Vagina (tissue), 2 donors: Measurements from ENCODE around the gene ADCY7. TPM values are rescaled to one million over a fixed set of nuclear protein-coding genes. Genes with fewer than 3 reads are reported as not detected.

Experiments
- DNase-seq, 2 donors: peaks; one replicate each; pipeline ENCODE4 v3.0.0-alpha.2; 2017; ENCODE audit errors: extremely low spot score in 2 of 2
- H3K27ac ChIP-seq: fragments of 200-600 bp; sonication (generic); one replicate; pipeline ENCODE4 v1.5.1; 2019
- H3K27me3 ChIP-seq: fragments of 200-600 bp; sonication (generic); one replicate; pipeline ENCODE4 v1.5.1; 2019
- H3K36me3 ChIP-seq, 2 donors: fragments of 200-600 bp; sonication (generic); one replicate each; pipeline ENCODE4 v1.5.1; 2017 to 2019
- H3K4me1 ChIP-seq: fragments of 200-600 bp; sonication (generic); one replicate; pipeline ENCODE4 v1.5.1; 2019
- H3K4me3 ChIP-seq, 2 donors: fragments of 200-600 bp; sonication (generic); 1 replicate in 1 of 2; 2 replicates in 1 of 2; pipeline ENCODE4 v1.5.1; 2016 to 2019
- H3K9me3 ChIP-seq: fragments of 200-600 bp; sonication (generic); one replicate; pipeline ENCODE4 v1.5.1; 2019
- POLR2A ChIP-seq, 2 donors: fragments of 450-650 bp; IDR thresholded peaks; one replicate each; pipeline ENCODE4 v1.6.1; 2017; ENCODE audit warnings: antibody characterized with exemption in 2 of 2, mild to moderate bottlenecking in 2 of 2, moderate library complexity in 2 of 2
- POLR2AphosphoS5 ChIP-seq, 2 donors: sonication (generic); formaldehyde crosslinking; IDR thresholded peaks; one replicate each; pipeline ENCODE4 v1.9.0; 2017; ENCODE audit warnings: antibody characterized with exemption in 2 of 2, mild to moderate bottlenecking in 2 of 2, low read depth in 1 of 2; ENCODE audit not compliant: insufficient read depth in 1 of 2
- intact Hi-C: fragments of 100-400 bp; cut with DNase I; formaldehyde crosslinking; loops from one replicate; pipeline ENCODE4 v1.15.1; 2023
- total RNA-seq: library from RNA; depleted of rRNA; stranded (reverse); fragments of >200 nt; gene quantifications from one replicate; pipeline ENCODE4 v1.2.3, GENCODE V29; 2016
- TF ChIP-seq, protein P1 (sequence below), 3 experiments: fragments of 450-650 bp in 2 of 3; fragments of 200-600 bp in 1 of 3; sonication (generic) in 1 of 3; IDR thresholded peaks; one replicate each; pipeline ENCODE4 v1.5.1; 2017 to 2019; ENCODE audit warnings: antibody characterized with exemption in 3 of 3, mild to moderate bottlenecking in 2 of 3, moderate library complexity in 2 of 3

ADCY7 gene
- total RNA-seq, 1 donor from 2014 or later: 18.9 TPM

DNA sequence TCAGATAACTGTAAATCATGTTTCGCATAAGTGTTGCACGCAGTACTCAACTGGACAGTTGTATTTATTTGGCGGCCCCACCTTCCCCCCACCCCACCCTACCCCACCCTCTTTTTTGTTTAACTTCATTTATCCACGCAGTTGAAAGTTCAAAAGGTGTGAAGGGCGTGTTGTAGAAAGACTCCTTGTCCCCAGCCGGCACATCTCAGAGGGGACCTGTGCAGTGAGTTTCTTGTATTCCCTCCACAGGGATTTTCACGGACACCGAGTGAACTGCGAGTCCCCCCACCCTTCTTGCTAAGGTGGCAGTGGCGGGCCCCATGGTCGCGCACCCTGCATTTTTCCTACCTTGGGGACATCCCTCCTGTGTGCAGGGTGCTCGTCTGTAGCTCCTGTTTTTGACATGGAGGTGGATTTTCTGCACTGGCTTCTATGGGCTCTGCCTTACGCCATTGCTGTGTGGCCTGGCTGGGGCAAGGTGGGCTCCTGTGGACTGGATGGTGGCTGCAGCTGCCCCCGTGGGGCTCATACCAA is 36.2 kb downstream of the ADCY7 start:
- H3K4me1 ChIP-seq: no peaks in the 10 kb centered on the region
- no peak for DNase-seq
- H3K4me3 ChIP-seq: no peak overlapping the region
- no peaks in the 10 kb centered on the region for H3K36me3 ChIP-seq
- TF ChIP-seq POLR2A (IDR thresholded peaks at IDR 0.05) (no peak), POLR2AphosphoS5 (IDR thresholded peaks at IDR 0.05; ENCODE audit: insufficient read depth in 1 of 2, low read depth in 1 of 2) (no peak)
- TF ChIP-seq, protein P1, sequence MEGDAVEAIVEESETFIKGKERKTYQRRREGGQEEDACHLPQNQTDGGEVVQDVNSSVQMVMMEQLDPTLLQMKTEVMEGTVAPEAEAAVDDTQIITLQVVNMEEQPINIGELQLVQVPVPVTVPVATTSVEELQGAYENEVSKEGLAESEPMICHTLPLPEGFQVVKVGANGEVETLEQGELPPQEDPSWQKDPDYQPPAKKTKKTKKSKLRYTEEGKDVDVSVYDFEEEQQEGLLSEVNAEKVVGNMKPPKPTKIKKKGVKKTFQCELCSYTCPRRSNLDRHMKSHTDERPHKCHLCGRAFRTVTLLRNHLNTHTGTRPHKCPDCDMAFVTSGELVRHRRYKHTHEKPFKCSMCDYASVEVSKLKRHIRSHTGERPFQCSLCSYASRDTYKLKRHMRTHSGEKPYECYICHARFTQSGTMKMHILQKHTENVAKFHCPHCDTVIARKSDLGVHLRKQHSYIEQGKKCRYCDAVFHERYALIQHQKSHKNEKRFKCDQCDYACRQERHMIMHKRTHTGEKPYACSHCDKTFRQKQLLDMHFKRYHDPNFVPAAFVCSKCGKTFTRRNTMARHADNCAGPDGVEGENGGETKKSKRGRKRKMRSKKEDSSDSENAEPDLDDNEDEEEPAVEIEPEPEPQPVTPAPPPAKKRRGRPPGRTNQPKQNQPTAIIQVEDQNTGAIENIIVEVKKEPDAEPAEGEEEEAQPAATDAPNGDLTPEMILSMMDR (IDR thresholded peaks at IDR 0.05): no peak
- no peaks in the 10 kb centered on the region for H3K9me3 ChIP-seq
- no peak overlapping the region for H3K27ac ChIP-seq
- intact Hi-C loops: no loop called here
- H3K27me3 ChIP-seq: no peaks in the 10 kb centered on the region

DNA sequence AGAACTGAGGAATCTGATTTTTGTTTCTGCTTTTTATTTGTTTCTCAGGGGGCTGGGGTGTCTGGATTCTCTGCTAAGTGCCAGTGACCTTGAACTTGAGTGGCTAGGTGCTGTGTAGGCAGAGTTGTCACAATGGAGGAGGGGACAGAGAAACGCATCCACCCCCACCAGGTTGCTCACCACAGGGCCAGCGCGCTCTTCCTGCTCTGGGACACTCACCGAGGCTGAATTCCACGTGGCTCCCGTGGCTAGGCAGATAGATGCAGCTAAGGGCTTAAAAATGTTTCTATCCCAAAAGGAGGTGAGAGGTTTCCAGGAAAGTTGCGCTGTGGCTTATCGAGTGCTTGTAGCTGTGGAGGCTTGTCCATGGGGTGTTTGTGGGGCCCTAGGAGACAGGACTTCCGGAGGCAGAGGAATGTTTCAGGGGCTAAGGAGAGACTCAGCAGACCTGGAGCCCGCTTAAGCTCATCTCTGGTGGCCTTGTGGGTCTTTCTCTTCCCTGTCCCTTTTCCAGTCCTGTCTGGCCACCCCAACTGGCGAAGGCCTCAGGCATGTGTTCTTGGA is 36.8 kb downstream of the ADCY7 start:
- Histone ChIP-seq H3K9me3 (no peaks in the 10 kb centered on the region), H3K36me3 (no peaks in the 10 kb centered on the region), H3K27ac (no peak overlapping the region), H3K27me3 (no peaks in the 10 kb centered on the region), H3K4me1 (no peaks in the 10 kb centered on the region), H3K4me3 (no peak overlapping the region)
- intact Hi-C loops: no loop called here
- no peak for DNase-seq
- TF ChIP-seq, protein P1 (IDR thresholded peaks at IDR 0.05): no peak
- TF ChIP-seq POLR2AphosphoS5 (IDR thresholded peaks at IDR 0.05; ENCODE audit: insufficient read depth in 1 of 2, low read depth in 1 of 2) (no peak), POLR2A (IDR thresholded peaks at IDR 0.05) (no peak)

DNA sequence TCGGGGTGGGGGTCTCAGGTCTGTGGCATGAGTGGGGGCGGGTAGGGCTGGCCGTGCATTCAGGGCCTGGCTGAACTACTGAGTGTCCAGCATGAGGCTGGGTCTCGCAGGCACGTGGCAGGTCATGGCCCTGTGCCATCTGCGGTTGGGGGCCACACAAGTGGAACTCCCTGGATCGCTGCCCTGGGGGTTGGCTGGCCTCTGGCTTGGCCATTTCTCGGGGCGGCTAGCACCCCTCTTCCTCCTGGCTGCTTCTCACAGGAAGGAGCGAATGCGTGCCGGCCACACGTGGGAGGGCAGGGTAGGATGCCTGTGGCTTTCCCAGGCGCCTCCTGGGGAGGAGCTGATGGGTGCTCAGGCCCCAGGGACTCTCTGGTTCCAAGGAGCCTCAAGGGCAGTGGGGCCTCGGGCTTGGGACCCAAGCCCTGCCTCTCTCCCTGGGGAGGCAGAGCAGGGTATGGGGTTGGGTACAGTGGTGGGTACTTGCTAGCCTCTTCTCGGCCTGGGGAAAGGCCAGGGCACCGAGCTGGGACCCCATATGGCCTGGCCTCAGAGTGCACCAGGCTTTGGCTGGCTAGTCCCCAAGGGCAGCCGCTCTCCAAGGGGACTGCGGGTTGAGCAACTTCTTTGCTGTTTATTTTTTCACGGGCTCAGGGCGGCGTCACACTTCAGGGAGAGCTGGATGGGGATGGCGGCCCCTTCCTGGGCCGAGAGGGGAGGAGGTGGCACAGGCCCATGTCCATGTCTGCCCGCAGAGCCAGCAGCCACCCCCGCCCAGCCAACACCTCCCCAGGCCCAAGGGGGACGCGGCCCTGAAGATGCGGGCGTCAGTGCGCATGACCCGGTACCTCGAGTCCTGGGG is 37.5 kb downstream of the ADCY7 start:
- Histone ChIP-seq H3K9me3 (no peaks in the 10 kb centered on the region), H3K4me1 (no peaks in the 10 kb centered on the region), H3K27ac (no peak overlapping the region), H3K36me3 (no peaks in the 10 kb centered on the region), H3K4me3 (no peak overlapping the region), H3K27me3 (no peaks in the 10 kb centered on the region)
- no peak for DNase-seq
- intact Hi-C loops: no loop called here
- TF ChIP-seq, protein P1 (IDR thresholded peaks at IDR 0.05): no peak
- TF ChIP-seq POLR2AphosphoS5 (IDR thresholded peaks at IDR 0.05; ENCODE audit: insufficient read depth in 1 of 2, low read depth in 1 of 2) (no peak), POLR2A (IDR thresholded peaks at IDR 0.05) (no peak)

DNA sequence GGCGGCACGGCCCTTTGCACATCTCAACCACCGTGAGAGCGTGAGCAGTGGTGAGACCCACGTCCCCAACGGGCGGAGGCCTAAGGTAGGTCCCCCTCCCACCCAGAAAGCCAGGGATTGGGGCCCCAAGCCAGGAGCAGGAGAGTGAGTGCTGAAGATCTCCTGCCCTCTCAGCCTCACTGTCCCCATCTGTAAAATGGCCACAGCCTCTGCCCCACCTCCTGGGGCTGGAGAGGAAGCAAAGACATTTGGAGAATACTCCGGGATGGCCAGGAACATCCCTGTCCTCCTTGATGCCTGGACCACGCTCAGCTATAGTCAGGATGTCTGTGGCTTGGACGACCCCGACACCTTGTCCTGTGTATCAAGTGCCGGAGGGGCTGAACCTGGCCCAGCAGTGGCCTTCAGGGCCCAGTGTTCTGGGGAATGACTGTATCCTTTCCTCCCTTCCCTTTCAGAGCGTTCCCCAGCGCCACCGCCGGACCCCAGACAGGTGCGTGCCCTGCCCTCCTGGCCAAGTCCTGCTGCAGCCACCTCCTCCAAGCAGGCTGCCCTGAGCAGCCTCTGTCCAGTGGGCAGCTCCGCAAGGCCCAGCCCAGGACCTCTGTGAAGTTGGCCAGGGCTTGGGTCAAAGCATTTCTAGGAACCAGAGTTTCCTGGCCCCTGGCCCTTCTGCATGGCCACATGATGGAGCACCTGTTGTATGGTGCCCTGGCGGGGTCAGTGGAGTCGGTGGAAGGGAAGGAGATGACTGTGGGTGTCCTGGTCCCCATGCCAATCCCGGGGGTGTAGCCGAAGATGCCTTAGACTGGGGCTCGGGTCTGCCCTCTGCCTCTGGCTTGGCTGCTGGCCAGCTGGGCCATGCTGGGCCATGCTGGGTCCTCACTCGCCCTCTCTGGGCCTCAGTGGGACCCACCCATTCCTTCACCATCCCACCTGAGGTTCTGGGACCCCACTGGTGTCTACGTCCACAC is 38.4 kb downstream of the ADCY7 start:
- Histone ChIP-seq H3K4me1 (no peaks in the 10 kb centered on the region), H3K27me3 (no peaks in the 10 kb centered on the region), H3K9me3 (no peaks in the 10 kb centered on the region), H3K36me3 (no peaks in the 10 kb centered on the region), H3K4me3 (no peak overlapping the region), H3K27ac (no peak overlapping the region)
- intact Hi-C loops: no loop called here
- TF ChIP-seq POLR2A (IDR thresholded peaks at IDR 0.05): no peak
- TF ChIP-seq, protein P1 (IDR thresholded peaks at IDR 0.05): no peak
- TF ChIP-seq POLR2AphosphoS5 (IDR thresholded peaks at IDR 0.05; ENCODE audit: insufficient read depth in 1 of 2, low read depth in 1 of 2): no peak
- DNase-seq: no peak
